ENCODE data around the gene SNAPC4. TPM values are rescaled to one million over a fixed set of nuclear protein-coding genes. Genes with fewer than 3 reads are reported as not detected.

The SNAPC4 gene
- total RNA-seq, 1 experiment from 2014 or later = 10.8 TPM

- H3K27me3 ChIP-seq (ENCODE audit: control insufficient read depth, insufficient read depth, low read length) = no peaks in the 10 kb centered on the region
- H3K36me3 ChIP-seq (ENCODE audit: control insufficient read depth, insufficient read depth, low read length) = no peaks in the 10 kb centered on the region
- H3K4me3 ChIP-seq (ENCODE audit: low read depth in 2 of 2, low read length in 2 of 2) = no peak overlapping the region
- no peaks in the 10 kb centered on the region for H3K9me3 ChIP-seq (ENCODE audit: control insufficient read depth, insufficient read depth, low read depth, low read length)
- DNase-seq (ENCODE audit: low read depth, low spot score) (no peak), ATAC-seq (no peak)
- ChIA-PET POLR2A (no interaction called here), CTCF (no interaction called here)
- in situ Hi-C loops (cut with HindIII; ENCODE audit: low pct_unique_long_range_greater_than_20kb, low sequenced_read_pairs) (no loop called here), intact Hi-C loops (cut with micrococcal nuclease; ENCODE audit: unreplicated experiment) (no loop called here)
- TF ChIP-seq REST (IDR thresholded peaks at IDR 0.05; ENCODE audit: insufficient read depth in 1 of 2, low read depth in 2 of 2, low read length in 1 of 2) = no peak
- no peak for TF ChIP-seq CTCF (IDR thresholded peaks at IDR 0.05)
- TF ChIP-seq SIN3A (IDR thresholded peaks at IDR 0.05; ENCODE audit: borderline replicate concordance, insufficient read depth, low read depth, low read length) = no peak
- no peak for TF ChIP-seq POLR2AphosphoS5 (IDR thresholded peaks at IDR 0.05; ENCODE audit: low read depth, low read length)
- no peak for TF ChIP-seq TCF7L2 (IDR thresholded peaks at IDR 0.05; ENCODE audit: low read depth, low read length)
- no peaks in the 10 kb centered on the region for H3K4me1 ChIP-seq (ENCODE audit: control insufficient read depth, insufficient read depth, low read length)
- no peak overlapping the region for H3K27ac ChIP-seq (ENCODE audit: low read length)
- BruUV-seq (replicated peaks) = no TSS peak
Measured at GRCh38 chr9:136433043-136433715, 33.2 kb upstream of the SNAPC4 start.

- TF ChIP-seq SIN3A (IDR thresholded peaks at IDR 0.05; ENCODE audit: borderline replicate concordance, insufficient read depth, low read depth, low read length) (no peak), REST (IDR thresholded peaks at IDR 0.05; ENCODE audit: insufficient read depth in 1 of 2, low read depth in 2 of 2, low read length in 1 of 2) (no peak), POLR2AphosphoS5 (IDR thresholded peaks at IDR 0.05; ENCODE audit: low read depth, low read length) (no peak), CTCF (IDR thresholded peaks at IDR 0.05) (no peak), TCF7L2 (IDR thresholded peaks at IDR 0.05; ENCODE audit: low read depth, low read length) (no peak)
- Histone ChIP-seq H3K27me3 (ENCODE audit: control insufficient read depth, insufficient read depth, low read length) (no peaks in the 10 kb centered on the region), H3K9me3 (ENCODE audit: control insufficient read depth, insufficient read depth, low read depth, low read length) (no peaks in the 10 kb centered on the region), H3K4me3 (ENCODE audit: low read depth in 2 of 2, low read length in 2 of 2) (no peak overlapping the region), H3K36me3 (ENCODE audit: control insufficient read depth, insufficient read depth, low read length) (no peaks in the 10 kb centered on the region), H3K4me1 (ENCODE audit: control insufficient read depth, insufficient read depth, low read length) (no peaks in the 10 kb centered on the region), H3K27ac (ENCODE audit: low read length) (no peak overlapping the region)
- in situ Hi-C loops (cut with HindIII; ENCODE audit: low pct_unique_long_range_greater_than_20kb, low sequenced_read_pairs) (no loop called here), intact Hi-C loops (cut with micrococcal nuclease; ENCODE audit: unreplicated experiment) (no loop called here)
- no TSS peak for BruUV-seq (replicated peaks)
- ATAC-seq (no peak), DNase-seq (ENCODE audit: low read depth, low spot score) (no peak)
- ChIA-PET CTCF (no interaction called here), POLR2A (no interaction called here)
Measured at GRCh38 chr9:136432591-136432990, 32.6 kb upstream of the SNAPC4 start.
